ENCODE measurements around the gene ADAMTS13.

The ADAMTS13 gene

GRCh38 chr9:133489253-133490190, 67.4 kb downstream of the ADAMTS13 start:
- DNase-seq (ENCODE audit: low read depth, low spot score), result no peak

DNA sequence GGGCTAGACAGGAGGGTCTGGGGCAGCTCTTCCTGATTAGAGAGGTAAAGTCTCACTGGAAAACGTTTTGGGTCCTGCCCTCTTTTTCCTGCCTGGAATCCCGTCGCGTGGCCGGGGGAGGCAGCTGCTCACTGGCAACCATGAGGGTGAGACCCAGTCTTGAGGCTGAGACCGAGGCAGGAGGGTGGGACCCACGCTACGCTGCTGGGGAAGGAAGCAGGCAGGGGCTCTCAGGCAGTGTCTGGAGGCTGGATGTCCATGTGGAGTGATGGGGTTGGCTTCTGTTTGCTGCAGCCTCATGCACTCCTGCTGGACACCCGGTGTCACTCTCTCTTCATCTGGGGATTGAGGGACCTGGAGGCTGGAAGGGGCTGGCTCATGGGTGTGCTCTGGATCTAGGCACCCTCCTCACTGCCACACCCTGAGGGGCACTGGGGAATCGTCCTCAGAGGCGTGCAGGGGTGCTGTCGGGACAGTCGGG, 68.1 kb downstream of the ADAMTS13 start:
- DNase-seq (ENCODE audit: low read depth, low spot score), result no peak

DNA sequence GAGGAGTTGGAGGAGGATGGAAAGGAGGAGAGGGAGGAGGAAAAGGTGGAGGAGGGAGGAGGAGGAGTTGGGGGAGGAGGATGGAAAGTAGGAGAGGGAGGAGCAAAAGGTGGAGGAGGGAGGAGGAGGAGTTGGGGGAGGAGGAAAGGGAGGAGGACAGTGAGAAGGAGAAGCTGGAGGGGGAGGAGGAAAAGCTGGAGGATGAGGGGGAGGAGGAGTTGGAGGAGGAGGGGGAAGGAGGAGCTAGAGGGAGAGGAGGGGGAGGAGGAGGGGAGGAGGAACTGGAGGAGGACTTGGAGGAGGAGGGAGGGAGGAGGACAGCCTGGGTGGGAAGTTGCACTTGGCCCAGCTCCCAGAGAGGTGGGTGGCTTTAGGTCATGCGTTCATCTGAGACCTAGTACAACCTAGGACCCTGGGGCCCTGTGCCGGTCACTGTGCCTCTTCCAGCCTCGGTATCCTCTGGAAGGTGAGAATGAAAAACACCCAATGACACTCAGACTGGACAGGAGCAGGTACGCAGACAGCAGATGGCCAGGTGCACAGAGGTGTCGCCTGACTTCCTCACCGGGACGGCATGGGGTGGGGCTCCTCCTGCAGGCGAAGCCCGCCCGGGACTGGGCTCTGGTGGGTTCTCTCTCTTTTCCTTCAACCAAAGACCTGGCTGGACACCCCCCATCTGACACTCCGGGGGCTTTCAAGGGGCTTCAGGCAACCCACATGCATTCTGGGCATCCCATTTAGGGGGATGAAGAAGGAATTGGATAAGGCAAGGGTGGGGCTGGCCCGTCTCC, 68.9 kb downstream of the ADAMTS13 start:
- DNase-seq (ENCODE audit: low read depth, low spot score), result no peak

DNA sequence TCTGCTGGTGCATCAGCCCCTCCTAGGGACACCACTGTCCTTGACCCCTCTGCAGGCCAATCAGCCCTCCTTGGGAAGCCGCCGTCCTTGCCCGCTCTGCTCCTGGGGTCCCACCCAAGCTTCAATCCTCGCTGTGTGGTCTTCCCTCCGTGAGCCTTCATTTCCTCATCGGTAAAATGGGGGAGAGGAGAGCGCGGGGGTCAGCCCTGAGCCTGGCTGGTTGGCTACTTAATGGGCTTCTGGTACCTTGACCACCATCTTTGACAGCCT, 69.4 kb downstream of the ADAMTS13 start:
- DNase-seq (ENCODE audit: low read depth, low spot score), result no peak

DNA sequence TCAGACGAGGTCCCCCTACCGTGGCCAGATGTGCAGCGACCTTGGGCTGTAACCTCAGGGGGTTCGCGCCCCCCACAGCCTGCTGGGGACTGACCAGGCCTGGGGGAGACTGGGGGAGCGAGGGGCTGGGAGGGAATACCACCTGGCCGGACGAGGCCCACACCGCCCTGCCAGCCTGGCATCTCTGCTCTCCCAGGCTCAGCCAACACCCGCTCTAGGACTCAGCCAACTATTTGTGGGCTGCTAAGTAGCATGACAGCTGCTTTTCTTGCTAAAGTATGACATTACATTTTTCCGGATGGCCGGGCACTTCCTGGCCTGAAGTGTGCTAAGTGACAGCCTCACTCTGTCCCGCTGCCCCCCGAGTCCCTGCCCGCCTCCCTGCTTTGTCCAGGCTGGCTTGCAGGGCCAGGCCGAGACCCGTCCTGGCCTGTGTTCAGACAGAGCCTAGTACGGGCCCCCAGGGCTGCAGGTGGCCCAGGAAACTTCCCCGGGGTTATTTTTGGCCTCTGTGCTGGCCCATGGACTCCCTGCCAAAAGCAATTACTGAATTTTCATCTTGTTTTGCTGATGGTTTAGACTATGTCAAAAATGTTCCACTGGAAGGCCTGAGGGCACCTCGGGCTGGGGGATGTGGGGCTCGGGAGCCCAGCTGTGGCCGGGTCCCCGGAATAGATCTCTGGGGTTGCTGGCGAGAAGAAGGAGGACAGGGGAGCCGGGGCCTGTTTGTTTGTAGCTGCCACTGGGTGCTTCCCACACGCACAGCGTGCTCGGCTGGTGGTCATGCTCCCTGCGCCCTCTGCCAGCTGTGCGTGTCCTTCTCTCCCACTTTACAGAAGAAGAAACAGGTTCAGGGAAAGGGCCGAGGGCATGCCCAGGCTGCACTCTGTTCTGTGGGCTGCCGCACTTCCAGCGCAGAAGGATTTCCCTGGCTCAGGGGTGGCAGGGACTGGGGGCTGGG, 70.2 kb downstream of the ADAMTS13 start:
- no peak for DNase-seq (ENCODE audit: low read depth, low spot score)

- no peak for DNase-seq (ENCODE audit: low read depth, low spot score)
Measured at GRCh38 chr9:133493428-133493827, 71.3 kb downstream of the ADAMTS13 start.

DNA sequence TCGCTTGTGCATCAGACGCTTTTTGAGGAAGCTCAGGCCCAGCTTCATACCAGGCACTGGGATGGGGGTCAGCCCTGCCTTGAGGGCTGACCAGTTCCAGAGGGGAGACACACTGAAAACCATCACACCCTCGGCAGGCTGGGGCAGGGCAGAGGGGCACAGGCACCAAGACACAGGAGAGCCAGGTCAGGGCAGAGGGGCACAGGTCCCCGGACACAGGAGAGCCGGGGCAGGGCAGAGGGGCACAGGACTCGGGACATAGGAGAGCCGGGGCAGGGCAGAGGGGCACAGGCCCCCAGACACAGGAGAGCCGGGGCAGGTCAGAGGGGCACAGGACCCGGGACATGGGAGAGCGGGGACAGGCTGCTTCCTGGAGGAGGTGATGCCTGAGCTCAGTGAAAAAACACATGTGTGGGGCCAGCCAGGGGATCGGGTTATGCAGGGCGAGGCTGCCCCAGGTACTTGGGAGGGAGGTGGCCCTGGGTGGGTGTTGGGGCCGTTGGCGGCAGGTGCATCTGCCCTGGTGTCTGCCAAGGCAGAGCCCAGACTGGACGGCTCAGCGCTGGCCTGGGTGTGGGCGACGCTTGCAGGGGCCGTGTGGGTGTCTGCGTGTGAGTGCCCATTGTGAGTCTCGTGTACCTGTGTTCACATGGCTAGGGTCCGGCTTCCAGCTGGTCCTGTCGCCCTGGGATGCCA, 71.8 kb downstream of the ADAMTS13 start:
- no peak for DNase-seq (ENCODE audit: low read depth, low spot score)

GRCh38 chr9:133494636-133495326, 72.6 kb downstream of the ADAMTS13 start:
- no peak for DNase-seq (ENCODE audit: low read depth, low spot score)

- DNase-seq (ENCODE audit: low read depth, low spot score), result no peak
Measured at GRCh38 chr9:133495327-133496293, 73.4 kb downstream of the ADAMTS13 start.

DNA sequence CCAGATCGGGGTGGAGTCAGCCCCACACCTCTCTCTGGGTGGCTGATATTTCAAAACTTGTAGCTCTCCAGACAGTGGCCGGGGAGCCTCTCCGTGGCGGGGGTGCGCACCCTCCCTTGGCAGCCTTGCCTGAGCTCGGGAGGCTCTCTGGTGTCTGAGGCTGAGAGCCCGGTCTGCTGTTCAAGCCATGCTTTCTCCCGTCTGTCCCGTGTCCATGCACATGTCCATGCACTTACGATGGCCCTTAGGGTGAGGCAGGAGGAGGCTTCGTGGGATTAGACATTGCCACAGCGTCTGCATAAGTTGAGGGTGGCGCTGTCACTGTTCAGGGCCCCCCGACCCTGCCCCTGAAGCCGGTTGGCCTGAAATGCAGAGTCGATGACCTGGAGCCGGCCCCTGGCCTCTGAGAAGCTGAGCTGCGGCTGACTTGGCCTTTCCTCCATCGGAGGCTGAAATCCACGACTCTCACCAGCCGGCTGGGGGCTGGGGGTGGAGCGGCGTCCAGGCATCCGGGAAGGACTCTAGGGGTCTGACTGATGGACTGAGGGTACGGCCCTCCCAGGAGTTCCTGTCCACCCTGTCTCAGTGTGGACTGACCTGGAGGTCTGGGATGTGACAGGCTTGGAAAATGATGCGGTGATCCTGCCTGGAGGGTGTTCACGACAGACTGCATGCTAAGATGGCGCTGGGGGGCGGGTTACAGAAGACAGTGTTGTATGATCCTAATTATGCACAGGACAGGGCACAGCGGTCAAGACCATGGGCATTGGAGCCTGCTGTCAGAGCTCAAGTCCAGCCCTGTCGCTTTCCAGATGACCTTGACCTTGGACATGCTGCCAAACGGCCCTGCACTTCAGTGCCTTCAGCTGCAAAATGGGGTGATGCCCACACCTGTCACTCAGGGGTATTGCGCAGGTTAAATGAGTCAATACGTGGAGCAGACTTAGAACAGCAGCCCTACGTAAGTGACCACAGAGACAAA, 75.0 kb downstream of the ADAMTS13 start:
- no peak for DNase-seq (ENCODE audit: low read depth, low spot score)

DNA sequence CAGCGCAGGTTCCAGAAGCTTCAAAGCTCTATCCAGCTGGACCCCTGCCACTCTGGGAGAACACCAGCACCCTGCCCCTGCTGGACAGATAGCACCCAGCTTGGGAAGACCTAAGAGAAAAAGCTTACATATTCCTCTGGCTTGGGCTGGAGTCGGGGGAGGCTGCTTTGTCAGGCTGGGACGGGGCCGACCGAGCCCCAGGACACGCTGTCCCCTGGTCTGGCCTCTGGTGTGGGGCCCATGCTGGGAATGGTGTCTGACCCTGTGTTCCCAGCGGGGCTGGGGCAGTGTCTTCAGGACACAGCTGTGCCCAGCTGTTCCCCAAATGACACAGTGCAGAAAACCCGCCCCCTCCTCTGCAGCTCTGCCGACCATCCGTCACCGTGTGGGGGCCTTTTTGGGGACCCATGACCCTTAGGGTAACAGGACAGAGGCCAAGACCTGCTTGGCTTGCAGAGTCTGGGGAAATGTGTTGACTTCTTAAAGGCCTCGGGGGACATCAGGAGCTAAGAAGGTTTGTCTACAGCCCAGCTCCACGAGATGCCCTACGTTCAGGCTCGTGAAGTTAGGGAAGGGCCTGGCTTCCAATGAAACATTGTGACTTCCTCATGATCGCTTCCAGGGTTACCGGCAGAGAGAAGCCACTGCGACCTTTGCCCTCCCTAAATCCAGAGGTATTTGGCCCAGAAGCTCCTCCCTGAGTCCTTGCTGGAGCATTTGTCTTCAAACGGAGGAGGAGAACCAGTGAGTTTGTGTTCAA, 77.1 kb downstream of the ADAMTS13 start:
- DNase-seq (ENCODE audit: low read depth, low spot score), result no peak

DNA sequence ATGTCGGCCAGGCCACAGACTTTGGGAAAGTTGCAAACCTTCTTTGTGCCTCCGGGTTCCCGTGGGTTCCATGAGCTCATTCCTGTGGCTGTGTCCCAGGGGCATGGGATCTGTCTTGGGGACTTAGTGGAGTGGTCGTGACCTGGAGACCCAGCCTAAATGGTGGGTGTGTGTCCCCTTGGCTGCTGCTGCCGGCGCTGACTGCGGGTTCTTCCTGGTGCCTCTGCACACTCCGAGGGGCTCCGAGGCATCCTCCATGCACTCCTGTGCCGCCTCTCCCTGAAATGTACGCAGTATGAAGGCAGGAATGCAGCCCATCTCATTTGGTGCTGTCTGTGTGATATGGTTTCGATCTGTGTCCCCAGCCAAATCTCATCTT, 77.7 kb downstream of the ADAMTS13 start:
- no peak for DNase-seq (ENCODE audit: low read depth, low spot score)

GRCh38 chr9:133502112-133502511, 79.9 kb downstream of the ADAMTS13 start:
- DNase-seq (ENCODE audit: low read depth, low spot score), result no peak

GRCh38 chr9:133505186-133505830, 83.1 kb downstream of the ADAMTS13 start:
- no peak for DNase-seq (ENCODE audit: low read depth, low spot score)

- DNase-seq (ENCODE audit: low read depth, low spot score), result no peak
Measured at GRCh38 chr9:133505901-133506652, 83.9 kb downstream of the ADAMTS13 start.

DNA sequence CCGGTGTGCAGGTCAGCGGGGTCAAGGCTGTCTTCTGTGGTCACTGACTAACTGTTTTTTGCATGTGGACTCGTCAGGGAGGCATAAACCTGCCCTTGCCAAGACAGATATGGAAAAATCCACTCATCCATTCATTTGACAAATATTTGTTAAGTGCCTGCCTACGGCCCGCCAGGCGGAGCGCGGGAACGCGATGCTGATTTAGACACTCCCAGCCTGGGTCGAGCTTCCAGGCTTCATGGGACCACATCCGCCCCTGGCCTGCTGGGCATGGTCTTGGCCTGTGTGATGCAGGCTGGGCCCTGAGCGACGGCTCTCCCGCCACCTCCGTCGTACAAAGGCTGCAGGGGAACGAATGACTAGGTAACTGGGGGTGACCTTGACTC, 84.5 kb downstream of the ADAMTS13 start:
- no peak for DNase-seq (ENCODE audit: low read depth, low spot score)
